GM23248 (cell line): ENCODE data around the gene STOM. TPM values are rescaled to one million over a fixed set of nuclear protein-coding genes. Genes with fewer than 3 reads are reported as not detected.

Experiments
- DNase-seq: peaks from one replicate; pipeline ENCODE4 v3.0.0-alpha.2; 2015
- H2AFZ ChIP-seq: fragments of 200-600 bp; sonication (generic); 2 replicates; pipeline ENCODE4 v1.6.1; 2016; ENCODE audit warnings: antibody characterized with exemption
- H3F3A ChIP-seq: fragments of 200-600 bp; sonication (generic); 2 replicates; pipeline ENCODE4 v1.6.1; 2016; ENCODE audit warnings: mild to moderate bottlenecking, antibody characterized with exemption, mixed run types; ENCODE audit not compliant: insufficient read depth
- H3K27ac ChIP-seq: fragments of 200-600 bp; sonication (generic); 2 replicates; pipeline ENCODE4 v1.5.1; 2016; ENCODE audit warnings: mild to moderate bottlenecking
- H3K27me3 ChIP-seq: fragments of 200-600 bp; sonication (generic); replicated peaks from 2 replicates; pipeline ENCODE4 v1.6.1; 2016; ENCODE audit warnings: mild to moderate bottlenecking; ENCODE audit not compliant: insufficient read depth
- H3K36me3 ChIP-seq: fragments of 200-600 bp; sonication (generic); 2 replicates; pipeline ENCODE4 v1.6.1; 2016; ENCODE audit warnings: low read depth, mild to moderate bottlenecking
- H3K4me1 ChIP-seq: fragments of 200-600 bp; sonication (generic); 2 replicates; pipeline ENCODE4 v1.6.1; 2016; ENCODE audit warnings: mild to moderate bottlenecking; ENCODE audit not compliant: insufficient read depth
- H3K4me2 ChIP-seq: fragments of 200-600 bp; sonication (generic); one replicate; pipeline ENCODE4 v1.6.1; 2016; ENCODE audit warnings: mild to moderate bottlenecking; ENCODE audit not compliant: unreplicated experiment
- H3K4me3 ChIP-seq: fragments of 200-600 bp; sonication (generic); 2 replicates; pipeline ENCODE4 v1.5.1; 2016; ENCODE audit warnings: mild to moderate bottlenecking
- H3K79me2 ChIP-seq: fragments of 200-600 bp; sonication (generic); 2 replicates; pipeline ENCODE4 v1.6.1; 2016; ENCODE audit warnings: mild to moderate bottlenecking; ENCODE audit not compliant: insufficient read depth
- H3K9ac ChIP-seq: fragments of 200-600 bp; sonication (generic); 2 replicates; pipeline ENCODE4 v1.6.1; 2016; ENCODE audit warnings: mild to moderate bottlenecking
- H3K9me2 ChIP-seq: fragments of 200-600 bp; sonication (generic); 2 replicates; pipeline ENCODE4 v1.6.1; 2016; ENCODE audit warnings: mixed run types, mild to moderate bottlenecking, moderate library complexity; ENCODE audit not compliant: insufficient read depth
- H3K9me3 ChIP-seq: fragments of 200-600 bp; sonication (generic); one replicate; pipeline ENCODE4 v1.6.1; 2017; ENCODE audit warnings: low read depth
- H4K20me1 ChIP-seq: fragments of 200-600 bp; sonication (generic); 2 replicates; pipeline ENCODE4 v1.6.0; 2016; ENCODE audit not compliant: insufficient read depth
- EZH2 ChIP-seq: fragments of 200-600 bp; sonication (generic); IDR thresholded peaks from 2 replicates; pipeline ENCODE4 v1.6.1; 2018; ENCODE audit warnings: antibody characterized with exemption, mild to moderate bottlenecking; ENCODE audit not compliant: insufficient read depth, poor library complexity, severe bottlenecking
- EZH2phosphoT487 ChIP-seq: fragments of 200-600 bp; sonication (generic); IDR thresholded peaks from 2 replicates; pipeline ENCODE4 v1.6.1; 2018; ENCODE audit warnings: antibody characterized with exemption, moderate library complexity, mild to moderate bottlenecking, low read depth; ENCODE audit not compliant: insufficient read depth
- WGBS, 2 experiments: methylation state at CpG; one replicate each; pipeline ENCODE4 v1.1.6; 2015 to 2017; ENCODE audit warnings: low lambda C conversion rate in 2 of 2, low coverage in 1 of 2; ENCODE audit errors: missing lambda C conversion rate in 2 of 2; 5-methylcytosine and 5-hydroxymethylcytosine counted together
- in situ Hi-C: fragments of 300-500 bp; cut with MboI; formaldehyde crosslinking; loops from 2 replicates; pipeline ENCODE4 v1.15.0; 2020
- polyA plus RNA-seq: library from polyadenylated mRNA; unstranded; fragments of >200 nt; fragmentation: Nextera tagmentation; extraction: Ambion mirVana; gene quantifications from 2 replicates; pipeline ENCODE4 v1.2.1, GENCODE V29; 2016
- total RNA-seq: library from RNA; depleted of rRNA; stranded (reverse); fragments of >200 nt; shearing (Covaris generic); gene quantifications from 2 replicates; pipeline ENCODE4 v1.2.3, GENCODE V29; 2014

STOM gene
- total and polyA plus RNA-seq, 2 experiments from 2014 or later = 58.0 to 68.5 TPM

- no peak overlapping the region for H3K9ac ChIP-seq
These were observed 37.9 kb downstream of the STOM start for GRCh38 chr9:121331992-121332685.

GRCh38 chr9:121331549-121331948 is 38.5 kb downstream of the STOM start:
- WGBS, 2 experiments = 61 to 78% methylated on average over 3 of the region's 3 CpGs
- Histone ChIP-seq H3K27me3 (no peaks in the 10 kb centered on the region), H4K20me1 (no peaks in the 10 kb centered on the region), H3K4me3 (no peak overlapping the region), H3K27ac (peak overlapping the region; percentile 31; the same call in 1 of the 2 replicates), H3F3A (no peaks in the 10 kb centered on the region), H3K79me2 (no peaks in the 10 kb centered on the region), H3K4me2 (no peak overlapping the region), H3K9me2 (no peaks in the 10 kb centered on the region), H3K4me1 (0 out of 2 replicates have a peak, but pooled peaks cover 5% of the 10 kb centered on the region), H3K9me3 (no peaks in the 10 kb centered on the region), H3K9ac (no peak overlapping the region), H3K36me3 (peaks cover 31% of the 10 kb centered on the region; the same call in 1 of the 2 replicates), H2AFZ (no peak overlapping the region)
- in situ Hi-C loops = no loop called here
- peak; percentile 29 for DNase-seq
- TF ChIP-seq EZH2phosphoT487 = no peak
- TF ChIP-seq EZH2 = no peak

More at GRCh38 chr9:121331992-121332685, 37.9 kb downstream of the STOM start:
- DNase-seq = peak; percentile 75
- Histone ChIP-seq H3K4me3 (no peak overlapping the region), H3K79me2 (no peaks in the 10 kb centered on the region), H3K27me3 (no peaks in the 10 kb centered on the region), H3K27ac (peak overlapping the region; percentile 31; the same call in 1 of the 2 replicates), H3K4me1 (no peaks in the 10 kb centered on the region), H3K4me2 (no peak overlapping the region), H3K9me3 (no peaks in the 10 kb centered on the region), H4K20me1 (no peaks in the 10 kb centered on the region), H2AFZ (no peak overlapping the region), H3K9me2 (no peaks in the 10 kb centered on the region), H3F3A (0 out of 2 replicates have a peak, but pooled peaks cover 3% of the 10 kb centered on the region), H3K36me3 (0 out of 2 replicates have a peak, but pooled peaks cover 26% of the 10 kb centered on the region)
- in situ Hi-C loops = no loop called here
- WGBS, 2 experiments = 85 to 86% methylated on average over 14 of the region's 14 CpGs
- no peak for TF ChIP-seq EZH2phosphoT487
- no peak for TF ChIP-seq EZH2

- H3K9ac ChIP-seq = no peak overlapping the region
- H3K4me1 ChIP-seq = peaks cover 20% of the 10 kb centered on the region
- H3F3A ChIP-seq = peaks cover 12% of the 10 kb centered on the region
- H3K9me2 ChIP-seq = no peaks in the 10 kb centered on the region
- no peak for DNase-seq
- H3K79me2 ChIP-seq = no peaks in the 10 kb centered on the region
- TF ChIP-seq EZH2phosphoT487 (no peak), EZH2 (no peak)
- no peaks in the 10 kb centered on the region for H3K9me3 ChIP-seq
- no peaks in the 10 kb centered on the region for H3K27me3 ChIP-seq
- H3K4me2 ChIP-seq = no peak overlapping the region
- peaks cover 35% of the 10 kb centered on the region for H3K36me3 ChIP-seq
- no peaks in the 10 kb centered on the region for H4K20me1 ChIP-seq
- WGBS, 2 experiments = 78 to 85% methylated on average over 16 of the region's 16 CpGs
- H2AFZ ChIP-seq = no peak overlapping the region
- in situ Hi-C loops = no loop called here
- H3K4me3 ChIP-seq = no peak overlapping the region
- H3K27ac ChIP-seq = no peak overlapping the region
These were observed 41.0 kb downstream of the STOM start for GRCh38 chr9:121328876-121329681.

- in situ Hi-C loops = no loop called here
- H3K9me3 ChIP-seq = no peaks in the 10 kb centered on the region
- no peak for TF ChIP-seq EZH2
- no peak for TF ChIP-seq EZH2phosphoT487
- H3K36me3 ChIP-seq = peaks cover 41% of the 10 kb centered on the region
- no peak overlapping the region for H2AFZ ChIP-seq
- no peaks in the 10 kb centered on the region for H3K9me2 ChIP-seq
- H3K9ac ChIP-seq = no peak overlapping the region
- H3K27me3 ChIP-seq = no peaks in the 10 kb centered on the region
- peaks cover 20% of the 10 kb centered on the region for H3K4me1 ChIP-seq
- no peaks in the 10 kb centered on the region for H4K20me1 ChIP-seq
- DNase-seq = no peak
- peaks cover 12% of the 10 kb centered on the region for H3F3A ChIP-seq
- H3K27ac ChIP-seq = no peak overlapping the region
- H3K4me3 ChIP-seq = no peak overlapping the region
- WGBS, 2 experiments = 80 to 83% methylated on average over 8 of the region's 8 CpGs
- H3K79me2 ChIP-seq = no peaks in the 10 kb centered on the region
- H3K4me2 ChIP-seq = no peak overlapping the region
These were observed 41.6 kb downstream of the STOM start for GRCh38 chr9:121328476-121328875.
